Smooth muscle cell of the brain vasculature (primary cell): ENCODE results near the gene ZBED1.
"Not testable (repeated sequence)": the region's sequence is repeated elsewhere in the genome, so short reads cannot be mapped to it uniquely, and the experiment has no call there.

ENCODE experiments used
- DNase-seq: peaks from one replicate; pipeline ENCODE4 v3.0.0-alpha.2; 2012; ENCODE audit warnings: low read depth, low spot score

ZBED1 gene

GRCh38 chrX:2456091-2456490 lies 44.7 kb downstream of the ZBED1 start:
- DNase-seq: not testable (repeated sequence)

- DNase-seq: not testable (repeated sequence)
These were observed 46.2 kb downstream of the ZBED1 start for GRCh38 chrX:2454620-2455019.

DNA sequence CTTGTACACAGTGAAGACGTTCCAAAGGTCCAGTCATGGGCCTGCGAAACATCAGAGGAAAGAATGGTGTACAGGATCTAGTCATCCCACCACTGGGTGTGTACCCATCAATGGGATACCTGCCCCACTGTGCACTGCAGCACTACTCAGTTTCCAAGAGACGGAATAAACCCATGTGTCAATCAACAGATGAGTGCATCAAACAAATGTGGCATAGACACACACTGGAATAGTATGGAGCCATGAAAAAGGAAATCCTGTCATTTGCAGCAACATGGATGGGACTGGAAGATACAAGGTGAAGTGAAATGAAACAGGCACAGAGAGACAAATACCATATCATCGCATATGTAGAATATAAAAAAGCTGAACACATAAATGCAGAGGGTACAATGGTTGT lies 48.0 kb downstream of the ZBED1 start:
- DNase-seq: no peak

- no peak for DNase-seq
These were observed 48.4 kb downstream of the ZBED1 start for GRCh38 chrX:2452317-2452784.

- no peak for DNase-seq
These were observed 49.1 kb downstream of the ZBED1 start for GRCh38 chrX:2451501-2452316.

GRCh38 chrX:2450681-2451080 lies 50.1 kb downstream of the ZBED1 start:
- no peak for DNase-seq

- no peak for DNase-seq
These were observed 51.5 kb downstream of the ZBED1 start for GRCh38 chrX:2449135-2449886.

DNA sequence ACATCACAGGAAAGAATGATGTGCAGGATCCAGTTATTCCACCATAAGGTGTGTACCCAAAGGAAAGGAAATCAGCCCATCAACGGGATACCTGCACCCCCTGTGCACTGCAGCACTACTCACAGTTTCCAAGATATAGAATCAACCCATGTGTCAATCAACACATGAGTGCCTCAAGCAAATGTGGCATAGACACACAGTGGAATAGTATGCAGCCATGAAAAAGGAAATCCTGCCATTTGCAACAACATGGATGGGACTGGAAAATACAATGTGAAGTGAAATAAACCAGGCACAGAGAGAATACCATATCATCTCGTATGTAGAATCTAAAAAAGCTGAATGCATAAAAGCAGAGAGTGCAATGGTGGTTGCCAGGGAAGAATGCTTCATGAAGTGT lies 53.3 kb downstream of the ZBED1 start:
- no peak for DNase-seq

GRCh38 chrX:2446815-2447214 lies 54.0 kb downstream of the ZBED1 start:
- no peak for DNase-seq

GRCh38 chrX:2445662-2446623 lies 54.8 kb downstream of the ZBED1 start:
- DNase-seq: no peak

- DNase-seq: no peak
These were observed 58.1 kb downstream of the ZBED1 start for GRCh38 chrX:2442694-2443093.

- no peak for DNase-seq
These were observed 59.3 kb downstream of the ZBED1 start for GRCh38 chrX:2441466-2441865.

GRCh38 chrX:2439613-2440012 lies 61.2 kb downstream of the ZBED1 start:
- no peak for DNase-seq
